Measurements from ENCODE around the gene RBM46. TPM values are rescaled to one million over a fixed set of nuclear protein-coding genes. Genes with fewer than 3 reads are reported as not detected.

Gene RBM46
- total RNA-seq, 1 donor from 2014 or later: 0.04 TPM

DNA sequence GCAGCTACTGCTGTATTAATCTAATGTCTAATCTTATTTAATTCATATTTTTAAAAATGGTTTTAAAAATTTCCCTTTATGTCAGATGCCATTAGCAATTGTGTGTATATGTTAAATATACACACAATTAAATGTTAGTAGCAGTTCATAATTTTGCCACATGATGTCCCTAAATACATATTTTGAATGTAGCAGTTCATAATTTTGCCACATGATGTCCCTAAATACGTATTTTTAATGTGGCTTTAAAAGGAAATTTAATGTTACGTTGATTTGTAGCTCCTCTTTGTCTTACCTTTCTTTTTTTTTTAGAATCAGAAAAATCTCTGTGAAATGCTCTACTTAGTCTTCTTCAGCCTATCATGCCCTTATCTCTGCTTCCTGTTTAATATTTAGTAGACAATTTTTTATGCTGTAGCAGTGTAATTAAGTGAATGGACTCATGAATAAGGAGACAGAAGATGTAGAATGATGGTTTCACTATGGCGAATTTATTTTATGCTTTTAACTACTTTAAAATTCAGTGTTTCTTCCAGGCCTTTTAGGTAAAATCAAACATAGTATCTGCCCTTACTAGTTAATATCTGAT, 26.1 kb downstream of the RBM46 start:
- Histone ChIP-seq H3K4me3 (ENCODE audit: low read depth, low read length) (no peak overlapping the region), H3K27me3 (ENCODE audit: control insufficient read depth, insufficient read depth, low read length) (no peaks in the 10 kb centered on the region), H3K36me3 (ENCODE audit: control insufficient read depth, insufficient read depth, low read length) (no peaks in the 10 kb centered on the region)
- no peak for DNase-seq (ENCODE audit: low read depth)
- TF ChIP-seq, protein P1, sequence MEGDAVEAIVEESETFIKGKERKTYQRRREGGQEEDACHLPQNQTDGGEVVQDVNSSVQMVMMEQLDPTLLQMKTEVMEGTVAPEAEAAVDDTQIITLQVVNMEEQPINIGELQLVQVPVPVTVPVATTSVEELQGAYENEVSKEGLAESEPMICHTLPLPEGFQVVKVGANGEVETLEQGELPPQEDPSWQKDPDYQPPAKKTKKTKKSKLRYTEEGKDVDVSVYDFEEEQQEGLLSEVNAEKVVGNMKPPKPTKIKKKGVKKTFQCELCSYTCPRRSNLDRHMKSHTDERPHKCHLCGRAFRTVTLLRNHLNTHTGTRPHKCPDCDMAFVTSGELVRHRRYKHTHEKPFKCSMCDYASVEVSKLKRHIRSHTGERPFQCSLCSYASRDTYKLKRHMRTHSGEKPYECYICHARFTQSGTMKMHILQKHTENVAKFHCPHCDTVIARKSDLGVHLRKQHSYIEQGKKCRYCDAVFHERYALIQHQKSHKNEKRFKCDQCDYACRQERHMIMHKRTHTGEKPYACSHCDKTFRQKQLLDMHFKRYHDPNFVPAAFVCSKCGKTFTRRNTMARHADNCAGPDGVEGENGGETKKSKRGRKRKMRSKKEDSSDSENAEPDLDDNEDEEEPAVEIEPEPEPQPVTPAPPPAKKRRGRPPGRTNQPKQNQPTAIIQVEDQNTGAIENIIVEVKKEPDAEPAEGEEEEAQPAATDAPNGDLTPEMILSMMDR (IDR thresholded peaks at IDR 0.05; ENCODE audit: insufficient read depth, low read length, poor library complexity, severe bottlenecking): peak; percentile 16

DNA sequence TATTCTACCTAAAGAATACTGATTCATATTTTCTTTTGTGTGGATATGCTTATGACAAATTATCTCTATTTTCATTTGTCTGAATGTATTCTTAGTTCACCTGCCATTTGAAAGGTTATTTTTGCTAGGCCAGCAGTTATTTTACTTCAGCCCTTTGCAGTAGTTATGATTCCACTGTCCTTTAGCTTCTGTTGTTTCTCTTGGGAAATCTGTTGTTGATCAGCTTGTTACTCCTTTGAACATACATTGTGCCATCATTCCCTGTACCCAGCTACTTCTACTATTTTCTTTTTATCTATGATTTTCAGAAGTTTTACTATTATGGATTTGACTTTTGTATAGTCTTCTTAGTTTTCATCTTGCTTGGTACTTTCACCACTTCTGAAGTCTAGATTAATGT, 37.2 kb downstream of the RBM46 start:
- TF ChIP-seq, protein P1 (IDR thresholded peaks at IDR 0.05; ENCODE audit: insufficient read depth, low read length, poor library complexity, severe bottlenecking): no peak
- Histone ChIP-seq H3K36me3 (ENCODE audit: control insufficient read depth, insufficient read depth, low read length) (no peaks in the 10 kb centered on the region), H3K27me3 (ENCODE audit: control insufficient read depth, insufficient read depth, low read length) (no peaks in the 10 kb centered on the region), H3K4me3 (ENCODE audit: low read depth, low read length) (no peak overlapping the region)
- no peak for DNase-seq (ENCODE audit: low read depth)

DNA sequence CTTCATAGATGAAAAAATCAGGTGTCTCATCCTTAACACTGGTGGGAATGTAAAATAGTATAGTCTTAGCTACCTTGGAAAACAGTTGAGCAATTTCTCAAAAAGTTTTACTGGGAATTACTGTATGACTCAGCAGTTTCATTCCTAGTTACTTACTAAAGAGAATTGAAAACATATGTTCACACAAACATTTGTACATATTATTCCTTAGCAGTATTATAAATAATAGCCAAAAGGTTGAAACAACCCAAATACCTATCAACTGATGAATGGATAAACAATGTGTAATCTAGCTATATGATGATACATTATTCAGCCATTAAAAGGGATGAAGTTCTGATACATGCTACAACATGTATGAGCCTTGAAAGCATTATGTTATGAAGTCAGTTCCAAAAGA, 41.7 kb downstream of the RBM46 start:
- DNase-seq (ENCODE audit: low read depth): no peak
- H3K36me3 ChIP-seq (ENCODE audit: control insufficient read depth, insufficient read depth, low read length): no peaks in the 10 kb centered on the region
- no peak overlapping the region for H3K4me3 ChIP-seq (ENCODE audit: low read depth, low read length)
- H3K27me3 ChIP-seq (ENCODE audit: control insufficient read depth, insufficient read depth, low read length): no peaks in the 10 kb centered on the region
- TF ChIP-seq, protein P1 (IDR thresholded peaks at IDR 0.05; ENCODE audit: insufficient read depth, low read length, poor library complexity, severe bottlenecking): no peak

DNA sequence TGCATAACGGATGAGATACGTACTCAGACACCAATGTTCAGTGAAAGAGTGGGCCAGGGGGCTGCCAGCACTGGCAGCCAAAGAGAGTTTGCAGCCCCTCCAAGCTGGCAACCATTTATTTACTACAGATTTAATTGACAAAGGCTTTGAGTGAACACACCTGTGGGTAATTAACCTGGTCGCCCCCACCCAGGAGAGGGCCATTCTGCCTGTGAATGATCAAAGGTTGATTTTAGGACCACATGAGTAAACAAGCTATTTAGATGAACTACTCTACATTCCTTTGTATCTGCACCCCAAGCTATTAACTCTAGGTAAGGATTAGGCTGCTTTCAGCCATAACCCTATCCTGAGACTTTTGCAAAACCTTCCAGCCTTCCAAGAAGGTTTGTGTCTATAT, 55.0 kb downstream of the RBM46 start:
- no peaks in the 10 kb centered on the region for H3K36me3 ChIP-seq (ENCODE audit: control insufficient read depth, insufficient read depth, low read length)
- H3K27me3 ChIP-seq (ENCODE audit: control insufficient read depth, insufficient read depth, low read length): no peaks in the 10 kb centered on the region
- no peak for DNase-seq (ENCODE audit: low read depth)
- H3K4me3 ChIP-seq (ENCODE audit: low read depth, low read length): no peak overlapping the region
- TF ChIP-seq, protein P1 (IDR thresholded peaks at IDR 0.05; ENCODE audit: insufficient read depth, low read length, poor library complexity, severe bottlenecking): no peak

DNA sequence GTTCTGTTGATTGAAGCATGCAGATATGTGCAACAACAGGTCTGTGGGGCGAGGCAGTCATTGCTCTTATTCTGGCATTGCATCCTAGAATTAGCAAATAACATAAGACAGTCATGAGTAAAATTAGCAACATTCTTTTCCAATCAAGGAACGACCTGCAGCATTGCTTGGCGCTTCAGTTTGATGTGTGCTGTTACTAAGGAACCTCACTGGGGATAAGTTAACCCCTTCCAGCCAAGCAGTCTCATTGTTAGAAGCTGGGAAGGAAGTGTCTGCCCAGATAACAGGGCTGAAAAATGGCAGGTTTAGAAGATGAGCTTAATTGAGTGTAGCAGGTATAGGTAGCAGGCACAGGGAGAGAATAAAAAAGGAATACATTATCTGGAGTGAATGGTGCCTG, 55.4 kb downstream of the RBM46 start:
- Histone ChIP-seq H3K36me3 (ENCODE audit: control insufficient read depth, insufficient read depth, low read length) (no peaks in the 10 kb centered on the region), H3K4me3 (ENCODE audit: low read depth, low read length) (no peak overlapping the region), H3K27me3 (ENCODE audit: control insufficient read depth, insufficient read depth, low read length) (no peaks in the 10 kb centered on the region)
- TF ChIP-seq, protein P1 (IDR thresholded peaks at IDR 0.05; ENCODE audit: insufficient read depth, low read length, poor library complexity, severe bottlenecking): no peak
- no peak for DNase-seq (ENCODE audit: low read depth)

DNA sequence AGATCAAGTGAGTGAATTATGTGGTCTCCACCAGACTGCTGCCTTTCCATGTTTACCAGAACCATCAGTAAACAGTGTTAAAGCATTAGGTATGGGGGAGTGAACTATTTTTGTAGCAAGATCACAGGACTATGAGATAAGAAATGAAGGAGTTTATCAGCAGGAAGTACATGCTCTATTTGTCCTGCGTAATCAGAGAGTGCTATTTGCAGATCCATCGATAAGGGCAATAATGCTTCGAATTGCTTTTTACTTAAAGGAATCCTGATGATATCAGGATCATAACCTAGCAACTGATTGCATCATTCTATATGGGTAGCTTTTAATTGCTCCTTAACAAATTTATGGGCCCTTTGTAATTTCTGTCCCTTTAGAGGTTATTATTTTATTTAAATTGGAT, 57.1 kb downstream of the RBM46 start:
- H3K4me3 ChIP-seq (ENCODE audit: low read depth, low read length): no peak overlapping the region
- no peaks in the 10 kb centered on the region for H3K27me3 ChIP-seq (ENCODE audit: control insufficient read depth, insufficient read depth, low read length)
- TF ChIP-seq, protein P1 (IDR thresholded peaks at IDR 0.05; ENCODE audit: insufficient read depth, low read length, poor library complexity, severe bottlenecking): no peak

More for the DNA sequence above, 57.1 kb downstream of the RBM46 start:
- DNase-seq (ENCODE audit: low read depth): no peak
- H3K36me3 ChIP-seq (ENCODE audit: control insufficient read depth, insufficient read depth, low read length): no peaks in the 10 kb centered on the region
